ENCODE measurements around the gene ELOB.
A peak's percentile ranks its signal among the peaks of the same experiment; 100 is the strongest.

ELOB gene

DNA sequence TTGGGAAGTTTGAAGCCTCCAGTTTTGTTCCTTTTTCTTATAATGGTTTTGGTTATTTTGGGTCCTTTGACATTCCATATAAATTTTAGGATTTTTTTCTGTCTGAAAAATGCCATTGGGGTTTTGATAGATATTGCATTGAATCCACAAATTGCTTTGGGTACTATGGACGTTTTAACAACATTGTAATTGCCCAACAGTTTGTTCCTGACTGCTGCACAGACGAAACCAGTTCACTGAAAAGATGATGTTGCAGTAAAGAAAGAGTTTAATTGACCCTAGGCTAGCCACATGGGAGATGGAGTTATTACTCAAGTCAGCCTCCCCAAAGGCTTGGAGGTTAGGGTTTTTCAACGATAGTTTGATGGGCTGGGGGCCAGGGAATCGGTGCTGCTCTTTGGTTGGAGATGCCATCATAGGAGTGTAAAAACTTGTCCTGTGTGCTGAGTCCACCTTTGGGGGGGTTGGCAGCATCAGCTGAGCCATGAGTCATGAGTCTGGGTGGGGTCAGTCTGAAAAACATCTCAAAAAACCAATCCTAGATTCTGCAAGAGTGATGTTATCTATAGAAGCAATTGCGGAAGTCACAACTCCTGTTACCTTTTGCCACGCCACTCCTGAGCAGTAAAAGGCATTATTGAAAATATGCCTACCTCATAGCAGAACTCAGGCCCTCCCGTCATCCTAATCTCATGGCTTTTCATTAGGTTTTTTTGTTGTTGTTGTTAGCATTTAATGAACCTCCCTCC is 18.5 kb upstream of the ELOB start (continued):
- TF ChIP-seq, protein P1, sequence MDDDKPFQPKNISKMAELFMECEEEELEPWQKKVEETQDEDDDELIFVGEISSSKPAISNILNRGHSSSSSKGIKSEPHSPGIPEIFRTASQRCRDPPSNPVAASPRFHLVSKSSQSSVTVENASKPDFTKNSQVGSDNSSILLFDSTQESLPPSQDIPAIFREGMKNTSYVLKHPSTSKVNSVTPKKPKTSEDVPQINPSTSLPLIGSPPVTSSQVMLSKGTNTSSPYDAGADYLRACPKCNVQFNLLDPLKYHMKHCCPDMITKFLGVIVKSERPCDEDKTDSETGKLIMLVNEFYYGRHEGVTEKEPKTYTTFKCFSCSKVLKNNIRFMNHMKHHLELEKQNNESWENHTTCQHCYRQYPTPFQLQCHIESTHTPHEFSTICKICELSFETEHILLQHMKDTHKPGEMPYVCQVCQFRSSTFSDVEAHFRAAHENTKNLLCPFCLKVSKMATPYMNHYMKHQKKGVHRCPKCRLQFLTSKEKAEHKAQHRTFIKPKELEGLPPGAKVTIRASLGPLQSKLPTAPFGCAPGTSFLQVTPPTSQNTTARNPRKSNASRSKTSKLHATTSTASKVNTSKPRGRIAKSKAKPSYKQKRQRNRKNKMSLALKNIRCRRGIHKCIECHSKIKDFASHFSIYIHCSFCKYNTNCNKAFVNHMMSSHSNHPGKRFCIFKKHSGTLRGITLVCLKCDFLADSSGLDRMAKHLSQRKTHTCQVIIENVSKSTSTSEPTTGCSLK (tag by site-specific recombination; IDR thresholded peaks at IDR 0.05) = no peak
- TF ChIP-seq, protein P2, sequence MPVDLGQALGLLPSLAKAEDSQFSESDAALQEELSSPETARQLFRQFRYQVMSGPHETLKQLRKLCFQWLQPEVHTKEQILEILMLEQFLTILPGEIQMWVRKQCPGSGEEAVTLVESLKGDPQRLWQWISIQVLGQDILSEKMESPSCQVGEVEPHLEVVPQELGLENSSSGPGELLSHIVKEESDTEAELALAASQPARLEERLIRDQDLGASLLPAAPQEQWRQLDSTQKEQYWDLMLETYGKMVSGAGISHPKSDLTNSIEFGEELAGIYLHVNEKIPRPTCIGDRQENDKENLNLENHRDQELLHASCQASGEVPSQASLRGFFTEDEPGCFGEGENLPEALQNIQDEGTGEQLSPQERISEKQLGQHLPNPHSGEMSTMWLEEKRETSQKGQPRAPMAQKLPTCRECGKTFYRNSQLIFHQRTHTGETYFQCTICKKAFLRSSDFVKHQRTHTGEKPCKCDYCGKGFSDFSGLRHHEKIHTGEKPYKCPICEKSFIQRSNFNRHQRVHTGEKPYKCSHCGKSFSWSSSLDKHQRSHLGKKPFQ (tag by site-specific recombination; IDR thresholded peaks at IDR 0.05) = no peak
- no peak for TF ChIP-seq ZNF585B (tag by site-specific recombination; IDR thresholded peaks at IDR 0.05)
- no peak for TF ChIP-seq RBAK (tag by site-specific recombination; IDR thresholded peaks at IDR 0.05)
- TF ChIP-seq, protein P3, sequence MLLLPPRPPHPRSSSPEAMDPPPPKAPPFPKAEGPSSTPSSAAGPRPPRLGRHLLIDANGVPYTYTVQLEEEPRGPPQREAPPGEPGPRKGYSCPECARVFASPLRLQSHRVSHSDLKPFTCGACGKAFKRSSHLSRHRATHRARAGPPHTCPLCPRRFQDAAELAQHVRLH (tag by site-specific recombination; IDR thresholded peaks at IDR 0.05) = no peak
- TF ChIP-seq ZFP41 (tag by site-specific recombination; IDR thresholded peaks at IDR 0.05; ENCODE audit: borderline replicate concordance) = no peak
- no peak for TF ChIP-seq ZIC2 (tag by site-specific recombination; IDR thresholded peaks at IDR 0.05)
- no peak for TF ChIP-seq ZBTB48 (tag by site-specific recombination; IDR thresholded peaks at IDR 0.05)
- no peak for TF ChIP-seq ZNF677 (tag by site-specific recombination; IDR thresholded peaks at IDR 0.05)
- no peak for TF ChIP-seq ZNF843 (tag by site-specific recombination; IDR thresholded peaks at IDR 0.05)
- TF ChIP-seq ZNF792 (tag by site-specific recombination; IDR thresholded peaks at IDR 0.05) = no peak
- TF ChIP-seq KLF16 (tag by site-specific recombination; IDR thresholded peaks at IDR 0.05) = no peak
- no peak for TF ChIP-seq ZNF473 (tag by site-specific recombination; IDR thresholded peaks at IDR 0.05)
- no peak for TF ChIP-seq SCRT2 (tag by site-specific recombination; IDR thresholded peaks at IDR 0.05)
- no peak for TF ChIP-seq HOXC10 (CRISPR knock-in tag; IDR thresholded peaks at IDR 0.05)
- TF ChIP-seq ZNF629 (tag by site-specific recombination; IDR thresholded peaks at IDR 0.05) = peak; percentile 91
- TF ChIP-seq ZNF335 (tag by site-specific recombination; conservative IDR thresholded peaks at IDR 0.05) = peak; percentile 39
- TF ChIP-seq ZNF529 (tag by site-specific recombination; IDR thresholded peaks at IDR 0.05; ENCODE audit: insufficient replicate concordance) = no peak
- TF ChIP-seq ZNF664 (tag by site-specific recombination; IDR thresholded peaks at IDR 0.05) = no peak
- TF ChIP-seq ZNF701 (tag by site-specific recombination; IDR thresholded peaks at IDR 0.05) = no peak
- TF ChIP-seq HOXA7 (CRISPR knock-in tag; IDR thresholded peaks at IDR 0.05; ENCODE audit: borderline replicate concordance) = no peak
- no peak for TF ChIP-seq ZNF354C (tag by site-specific recombination; IDR thresholded peaks at IDR 0.05; ENCODE audit: borderline replicate concordance, low read depth)
- TF ChIP-seq ZNF48 (tag by site-specific recombination; IDR thresholded peaks at IDR 0.05) = no peak
- TF ChIP-seq ZBTB17 (tag by site-specific recombination; IDR thresholded peaks at IDR 0.05) = peak; percentile 59
- TF ChIP-seq, protein P4, sequence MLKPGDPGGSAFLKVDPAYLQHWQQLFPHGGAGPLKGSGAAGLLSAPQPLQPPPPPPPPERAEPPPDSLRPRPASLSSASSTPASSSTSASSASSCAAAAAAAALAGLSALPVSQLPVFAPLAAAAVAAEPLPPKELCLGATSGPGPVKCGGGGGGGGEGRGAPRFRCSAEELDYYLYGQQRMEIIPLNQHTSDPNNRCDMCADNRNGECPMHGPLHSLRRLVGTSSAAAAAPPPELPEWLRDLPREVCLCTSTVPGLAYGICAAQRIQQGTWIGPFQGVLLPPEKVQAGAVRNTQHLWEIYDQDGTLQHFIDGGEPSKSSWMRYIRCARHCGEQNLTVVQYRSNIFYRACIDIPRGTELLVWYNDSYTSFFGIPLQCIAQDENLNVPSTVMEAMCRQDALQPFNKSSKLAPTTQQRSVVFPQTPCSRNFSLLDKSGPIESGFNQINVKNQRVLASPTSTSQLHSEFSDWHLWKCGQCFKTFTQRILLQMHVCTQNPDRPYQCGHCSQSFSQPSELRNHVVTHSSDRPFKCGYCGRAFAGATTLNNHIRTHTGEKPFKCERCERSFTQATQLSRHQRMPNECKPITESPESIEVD (tag by site-specific recombination; IDR thresholded peaks at IDR 0.05) = peak; percentile 54
- TF ChIP-seq, protein P5, sequence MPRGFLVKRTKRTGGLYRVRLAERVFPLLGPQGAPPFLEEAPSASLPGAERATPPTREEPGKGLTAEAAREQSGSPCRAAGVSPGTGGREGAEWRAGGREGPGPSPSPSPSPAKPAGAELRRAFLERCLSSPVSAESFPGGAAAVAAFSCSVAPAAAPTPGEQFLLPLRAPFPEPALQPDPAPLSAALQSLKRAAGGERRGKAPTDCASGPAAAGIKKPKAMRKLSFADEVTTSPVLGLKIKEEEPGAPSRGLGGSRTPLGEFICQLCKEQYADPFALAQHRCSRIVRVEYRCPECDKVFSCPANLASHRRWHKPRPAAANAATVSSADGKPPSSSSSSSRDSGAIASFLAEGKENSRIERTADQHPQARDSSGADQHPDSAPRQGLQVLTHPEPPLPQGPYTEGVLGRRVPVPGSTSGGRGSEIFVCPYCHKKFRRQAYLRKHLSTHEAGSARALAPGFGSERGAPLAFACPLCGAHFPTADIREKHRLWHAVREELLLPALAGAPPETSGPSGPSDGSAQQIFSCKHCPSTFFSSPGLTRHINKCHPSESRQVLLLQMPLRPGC (tag by site-specific recombination; IDR thresholded peaks at IDR 0.05) = 0 out of 2 replicates have a peak, but pooled peaks have one; percentile 20
- no peak for TF ChIP-seq TCF7L2 (IDR thresholded peaks at IDR 0.05; ENCODE audit: borderline replicate concordance, low read depth, low read length)
- TF ChIP-seq, protein P6, sequence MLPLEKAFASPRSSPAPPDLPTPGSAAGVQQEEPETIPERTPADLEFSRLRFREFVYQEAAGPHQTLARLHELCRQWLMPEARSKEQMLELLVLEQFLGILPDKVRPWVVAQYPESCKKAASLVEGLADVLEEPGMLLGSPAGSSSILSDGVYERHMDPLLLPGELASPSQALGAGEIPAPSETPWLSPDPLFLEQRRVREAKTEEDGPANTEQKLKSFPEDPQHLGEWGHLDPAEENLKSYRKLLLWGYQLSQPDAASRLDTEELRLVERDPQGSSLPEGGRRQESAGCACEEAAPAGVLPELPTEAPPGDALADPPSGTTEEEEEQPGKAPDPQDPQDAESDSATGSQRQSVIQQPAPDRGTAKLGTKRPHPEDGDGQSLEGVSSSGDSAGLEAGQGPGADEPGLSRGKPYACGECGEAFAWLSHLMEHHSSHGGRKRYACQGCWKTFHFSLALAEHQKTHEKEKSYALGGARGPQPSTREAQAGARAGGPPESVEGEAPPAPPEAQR (tag by site-specific recombination; IDR thresholded peaks at IDR 0.05) = no peak
- TF ChIP-seq ZBTB7A (tag by site-specific recombination; IDR thresholded peaks at IDR 0.05; ENCODE audit: low read depth) = no peak
- peak; percentile 29; the same call in 1 of the 2 replicates for TF ChIP-seq TRIM28 (IDR thresholded peaks at IDR 0.05; ENCODE audit: borderline replicate concordance, low read length)
- peak; percentile 91 for TF ChIP-seq GLIS1 (tag by site-specific recombination; IDR thresholded peaks at IDR 0.05)
